Uterus (tissue), 4 donors: ENCODE results near the gene EPHA8. TPM values are rescaled to one million over a fixed set of nuclear protein-coding genes. Genes with fewer than 3 reads are reported as not detected.

ENCODE experiments used
- DNase-seq, 2 donors: peaks; one replicate each; pipeline ENCODE4 v3.0.0-alpha.2; 2019 to 2020
- H3K27ac ChIP-seq, 2 donors: fragments of 200-600 bp; sonication (generic); 1 replicate in 1 of 2; 2 replicates in 1 of 2; pipeline ENCODE4 v1.5.1; 2016 to 2018
- H3K27me3 ChIP-seq, 2 donors: fragments of 200-600 bp; sonication (generic); one replicate each; pipeline ENCODE4 v1.5.1; 2018 to 2019; ENCODE audit warnings: control low read depth in 1 of 2
- H3K36me3 ChIP-seq, 2 donors: fragments of 200-600 bp; sonication (generic); one replicate each; pipeline ENCODE4 v1.5.1; 2019; ENCODE audit warnings: control low read depth in 1 of 2
- H3K4me1 ChIP-seq, 2 donors: fragments of 200-600 bp; sonication (generic); one replicate each; pipeline ENCODE4 v1.5.1; 2018 to 2019; ENCODE audit warnings: control low read depth in 1 of 2
- H3K4me3 ChIP-seq, 2 donors: fragments of 200-600 bp; sonication (generic); 1 replicate in 1 of 2; 2 replicates in 1 of 2; pipeline ENCODE4 v1.5.1; 2018 to 2019; ENCODE audit warnings: mild to moderate bottlenecking in 1 of 2
- H3K9me3 ChIP-seq, 2 donors: fragments of 200-600 bp; sonication (generic); one replicate each; pipeline ENCODE4 v1.5.1; 2019; ENCODE audit warnings: control low read depth in 1 of 2
- POLR2A ChIP-seq, 2 donors: fragments of 450-650 bp; IDR thresholded peaks; one replicate each; pipeline ENCODE4 v1.6.1; 2016; ENCODE audit warnings: antibody characterized with exemption in 2 of 2, mild to moderate bottlenecking in 1 of 2, moderate library complexity in 1 of 2
- intact Hi-C: fragments of 100-400 bp; cut with DNase I; formaldehyde crosslinking; loops from one replicate; pipeline ENCODE4 v1.15.1; 2023; ENCODE audit warnings: low total_unique reads
- total RNA-seq, 4 donors: library from RNA; depleted of rRNA in 3 of 4; stranded (reverse); fragments of >200 nt in 3 of 4; gene quantifications; one replicate each; pipeline versions ENCODE4 v1.1.0 to v1.2.4, GENCODE V29; 2014 to 2023
- TF ChIP-seq, protein P1 (sequence below), 4 experiments: fragments of 200-600 bp in 2 of 4; fragments of 450-650 bp in 2 of 4; sonication (generic) in 2 of 4; IDR thresholded peaks; one replicate each; pipeline ENCODE4 v1.5.1; 2016 to 2019; ENCODE audit warnings: antibody characterized with exemption in 4 of 4, mild to moderate bottlenecking in 2 of 4, moderate library complexity in 1 of 4
- donor health status: DM: yes; HTN: yes; CAD: no.

Gene EPHA8
- total RNA-seq, 4 donors from 2014 or later: 0.07 TPM; not detected in 3

DNA sequence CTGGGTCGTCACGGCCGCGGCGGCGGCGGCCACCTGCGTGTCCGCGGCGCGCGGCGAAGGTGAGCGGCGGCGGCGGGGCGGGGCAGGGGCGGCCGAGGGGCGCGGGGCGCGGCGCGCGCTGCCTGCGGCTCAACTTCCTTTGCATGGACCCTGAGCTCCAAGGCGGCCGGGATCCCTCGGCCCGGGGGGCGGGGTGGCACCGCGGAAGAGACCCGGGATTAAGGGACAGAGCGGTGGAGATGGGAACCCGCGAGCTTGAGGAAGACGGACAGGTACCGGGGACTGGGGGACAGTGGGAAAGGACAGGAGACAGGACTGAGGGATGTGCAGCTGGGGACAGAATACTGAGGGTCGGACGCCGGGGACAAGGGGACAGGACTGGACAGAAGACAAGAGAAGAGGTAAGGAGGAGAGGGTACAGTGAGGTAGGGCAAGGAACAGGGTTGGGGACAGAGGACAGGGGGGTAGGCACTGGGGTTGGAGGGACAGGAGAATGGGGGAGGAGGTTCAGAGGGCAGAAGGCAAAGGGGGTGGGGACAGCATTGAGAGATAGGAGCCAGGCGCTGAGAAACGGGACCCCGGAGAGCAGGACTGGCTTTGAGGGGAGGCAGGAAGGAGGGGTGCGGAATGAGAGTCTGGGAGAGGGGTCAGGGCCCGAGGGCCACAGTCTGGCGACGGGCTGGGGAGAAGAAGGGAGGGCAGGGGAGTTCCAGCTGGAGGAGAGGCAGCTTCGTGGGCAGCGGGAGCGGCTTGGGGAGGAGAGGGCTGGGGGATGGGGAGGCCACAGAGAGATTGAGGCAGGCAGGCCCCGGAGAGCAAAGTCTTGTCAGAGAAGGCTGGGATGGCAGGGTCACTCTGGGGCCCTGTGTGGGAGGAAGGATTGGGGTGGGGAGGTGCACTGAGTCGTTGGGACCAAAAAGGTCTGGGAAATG is 648 bp downstream of the EPHA8 start:
- no peaks in the 10 kb centered on the region for H3K4me1 ChIP-seq
- DNase-seq: no peak
- intact Hi-C loops: no loop called here
- peaks cover 0 to 14% of the 10 kb centered on the region in 2 donors for H3K27me3 ChIP-seq
- TF ChIP-seq, protein P1, sequence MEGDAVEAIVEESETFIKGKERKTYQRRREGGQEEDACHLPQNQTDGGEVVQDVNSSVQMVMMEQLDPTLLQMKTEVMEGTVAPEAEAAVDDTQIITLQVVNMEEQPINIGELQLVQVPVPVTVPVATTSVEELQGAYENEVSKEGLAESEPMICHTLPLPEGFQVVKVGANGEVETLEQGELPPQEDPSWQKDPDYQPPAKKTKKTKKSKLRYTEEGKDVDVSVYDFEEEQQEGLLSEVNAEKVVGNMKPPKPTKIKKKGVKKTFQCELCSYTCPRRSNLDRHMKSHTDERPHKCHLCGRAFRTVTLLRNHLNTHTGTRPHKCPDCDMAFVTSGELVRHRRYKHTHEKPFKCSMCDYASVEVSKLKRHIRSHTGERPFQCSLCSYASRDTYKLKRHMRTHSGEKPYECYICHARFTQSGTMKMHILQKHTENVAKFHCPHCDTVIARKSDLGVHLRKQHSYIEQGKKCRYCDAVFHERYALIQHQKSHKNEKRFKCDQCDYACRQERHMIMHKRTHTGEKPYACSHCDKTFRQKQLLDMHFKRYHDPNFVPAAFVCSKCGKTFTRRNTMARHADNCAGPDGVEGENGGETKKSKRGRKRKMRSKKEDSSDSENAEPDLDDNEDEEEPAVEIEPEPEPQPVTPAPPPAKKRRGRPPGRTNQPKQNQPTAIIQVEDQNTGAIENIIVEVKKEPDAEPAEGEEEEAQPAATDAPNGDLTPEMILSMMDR (IDR thresholded peaks at IDR 0.05): no peak
- no peak for TF ChIP-seq POLR2A (IDR thresholded peaks at IDR 0.05)
- H3K9me3 ChIP-seq: no peaks in the 10 kb centered on the region
- no peak overlapping the region for H3K27ac ChIP-seq
- no peaks in the 10 kb centered on the region for H3K36me3 ChIP-seq
- no peak overlapping the region for H3K4me3 ChIP-seq

DNA sequence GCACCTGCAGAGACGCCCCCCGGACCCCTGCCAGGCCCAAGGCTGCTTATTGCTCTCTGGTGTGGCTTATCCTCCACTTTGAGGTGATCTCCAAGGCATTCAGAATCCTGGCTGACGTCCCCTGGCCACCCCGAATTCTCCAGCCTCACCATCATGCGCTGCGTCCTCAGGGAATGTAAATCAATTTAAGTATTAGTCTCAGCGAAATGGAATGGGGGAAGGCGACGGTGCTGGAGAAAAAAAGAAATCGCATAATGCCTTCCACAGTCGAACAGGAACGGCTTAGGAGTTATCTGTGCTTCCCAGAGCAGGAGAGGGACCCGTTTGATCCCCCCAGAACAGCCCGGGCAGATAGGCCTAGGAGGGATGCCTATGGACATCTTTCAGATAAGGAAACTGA is 2.9 kb downstream of the EPHA8 start:
- Histone ChIP-seq H3K36me3 (no peaks in the 10 kb centered on the region), H3K27ac (no peak overlapping the region), H3K9me3 (no peaks in the 10 kb centered on the region), H3K4me3 (no peak overlapping the region), H3K4me1 (no peaks in the 10 kb centered on the region), H3K27me3 (peaks cover 0 to 14% of the 10 kb centered on the region in 2 donors)
- no peak for TF ChIP-seq POLR2A (IDR thresholded peaks at IDR 0.05)
- TF ChIP-seq, protein P1 (IDR thresholded peaks at IDR 0.05): no peak
- intact Hi-C loops: no loop called here
- DNase-seq: no peak

DNA sequence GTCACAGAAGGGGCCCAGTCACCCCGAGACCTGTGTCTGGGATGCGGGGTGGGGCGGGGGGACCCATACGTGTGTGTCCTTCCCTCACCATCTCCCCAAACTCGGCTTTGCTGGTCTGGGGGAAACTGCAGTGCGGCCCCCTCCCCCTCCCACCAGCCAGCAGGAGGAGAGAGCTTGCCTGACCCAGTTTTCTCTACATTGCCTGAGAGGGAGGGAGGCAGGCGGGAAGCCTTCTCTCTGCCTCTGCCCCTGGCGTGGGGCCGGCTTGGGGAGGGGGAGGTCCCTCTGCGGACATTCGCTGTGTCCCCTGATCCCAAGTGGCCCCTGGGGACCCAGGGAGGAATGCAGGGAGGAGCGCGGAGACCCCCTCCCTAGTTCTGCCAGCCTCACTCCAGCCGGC is 3.9 kb downstream of the EPHA8 start:
- H3K9me3 ChIP-seq: no peaks in the 10 kb centered on the region
- H3K27ac ChIP-seq: no peak overlapping the region
- H3K4me3 ChIP-seq: no peak overlapping the region
- H3K36me3 ChIP-seq: no peaks in the 10 kb centered on the region
- H3K4me1 ChIP-seq: no peaks in the 10 kb centered on the region
- H3K27me3 ChIP-seq: peaks cover 0 to 14% of the 10 kb centered on the region in 2 donors
- intact Hi-C loops: no loop called here
- TF ChIP-seq POLR2A (IDR thresholded peaks at IDR 0.05): no peak
- TF ChIP-seq, protein P1 (IDR thresholded peaks at IDR 0.05): no peak
- no peak for DNase-seq

- no peaks in the 10 kb centered on the region for H3K4me1 ChIP-seq
- no peaks in the 10 kb centered on the region for H3K36me3 ChIP-seq
- DNase-seq: no peak
- H3K4me3 ChIP-seq: no peak overlapping the region
- H3K9me3 ChIP-seq: no peaks in the 10 kb centered on the region
- peaks cover 0 to 9% of the 10 kb centered on the region in 2 donors for H3K27me3 ChIP-seq
- TF ChIP-seq, protein P1 (IDR thresholded peaks at IDR 0.05): no peak
- no peak for TF ChIP-seq POLR2A (IDR thresholded peaks at IDR 0.05)
- no peak overlapping the region for H3K27ac ChIP-seq
- intact Hi-C loops: no loop called here
These were observed 4.7 kb downstream of the EPHA8 start for GRCh38 chr1:22567994-22568393.

GRCh38 chr1:22569269-22569668 is 6.0 kb downstream of the EPHA8 start:
- Histone ChIP-seq H3K27me3 (peaks cover 0 to 6% of the 10 kb centered on the region in 2 donors), H3K4me3 (no peak overlapping the region), H3K4me1 (no peaks in the 10 kb centered on the region), H3K36me3 (no peaks in the 10 kb centered on the region), H3K27ac (no peak overlapping the region), H3K9me3 (no peaks in the 10 kb centered on the region)
- TF ChIP-seq, protein P1 (IDR thresholded peaks at IDR 0.05): no peak
- TF ChIP-seq POLR2A (IDR thresholded peaks at IDR 0.05): no peak
- DNase-seq: no peak
- intact Hi-C loops: no loop called here
